Erythroblast (primary cell): ENCODE data around the gene HLA-DOA.

Experiments
- DNase-seq, 2 experiments: peaks; one replicate each; lab custom pipeline; 2025; lab: John Stamatoyannopoulos, UW
- GATA1 ChIP-seq: IDR thresholded peaks from 2 replicates; pipeline ENCODE4 v1.6.1; 2011; ENCODE audit warnings: low read depth, mild to moderate bottlenecking, control low read depth, low read length, moderate library complexity
- POLR2A ChIP-seq: IDR thresholded peaks from 2 replicates; pipeline ENCODE4 v1.6.1; 2011; ENCODE audit warnings: mild to moderate bottlenecking, low read length

HLA-DOA gene

GRCh38 chr6:33008944-33009861 lies at the start of gene HLA-DOA:
Gene HLA-DOA, minus strand, starts transcription at chr6:33009591.
- TF ChIP-seq POLR2A, result no peak
- no peak for TF ChIP-seq GATA1
- no peak for DNase-seq

- no peak for DNase-seq
- TF ChIP-seq POLR2A (no peak), GATA1 (no peak)
Measured at GRCh38 chr6:33057222-33058150, 48.1 kb upstream of the HLA-DOA start.

- DNase-seq, result no peak
- TF ChIP-seq GATA1, result no peak
- no peak for TF ChIP-seq POLR2A
Measured at GRCh38 chr6:33053230-33053629, 43.8 kb upstream of the HLA-DOA start.

- no peak for DNase-seq
Measured at GRCh38 chr6:33052627-33053026, 43.2 kb upstream of the HLA-DOA start.

GRCh38 chr6:33050014-33050810 lies 40.8 kb upstream of the HLA-DOA start:
- DNase-seq, result no peak
- no peak for TF ChIP-seq POLR2A
- TF ChIP-seq GATA1, result no peak

More at GRCh38 chr6:33052627-33053026, 43.2 kb upstream of the HLA-DOA start:
- TF ChIP-seq GATA1 (no peak), POLR2A (no peak)

- DNase-seq, result no peak
- TF ChIP-seq GATA1 (no peak), POLR2A (no peak)
Measured at GRCh38 chr6:33049323-33050013, 40.1 kb upstream of the HLA-DOA start.

- DNase-seq, result no peak
- TF ChIP-seq GATA1 (no peak), POLR2A (no peak)
Measured at GRCh38 chr6:33040157-33040556, 30.8 kb upstream of the HLA-DOA start.

- no peak for DNase-seq
- TF ChIP-seq POLR2A, result no peak
- TF ChIP-seq GATA1, result no peak
Measured at GRCh38 chr6:33036535-33036934, 27.1 kb upstream of the HLA-DOA start.

- DNase-seq, result no peak
- TF ChIP-seq POLR2A, result no peak
- TF ChIP-seq GATA1, result no peak
Measured at GRCh38 chr6:33034554-33034953, 25.2 kb upstream of the HLA-DOA start.

- DNase-seq, result no peak
- TF ChIP-seq GATA1 (no peak), POLR2A (no peak)
Measured at GRCh38 chr6:33030245-33030644, 20.9 kb upstream of the HLA-DOA start.

- DNase-seq, result no peak
- TF ChIP-seq GATA1 (no peak), POLR2A (no peak)
Measured at GRCh38 chr6:33029328-33030184, 20.2 kb upstream of the HLA-DOA start.
